ENCODE measurements around the gene PSENEN.

Gene PSENEN

DNA sequence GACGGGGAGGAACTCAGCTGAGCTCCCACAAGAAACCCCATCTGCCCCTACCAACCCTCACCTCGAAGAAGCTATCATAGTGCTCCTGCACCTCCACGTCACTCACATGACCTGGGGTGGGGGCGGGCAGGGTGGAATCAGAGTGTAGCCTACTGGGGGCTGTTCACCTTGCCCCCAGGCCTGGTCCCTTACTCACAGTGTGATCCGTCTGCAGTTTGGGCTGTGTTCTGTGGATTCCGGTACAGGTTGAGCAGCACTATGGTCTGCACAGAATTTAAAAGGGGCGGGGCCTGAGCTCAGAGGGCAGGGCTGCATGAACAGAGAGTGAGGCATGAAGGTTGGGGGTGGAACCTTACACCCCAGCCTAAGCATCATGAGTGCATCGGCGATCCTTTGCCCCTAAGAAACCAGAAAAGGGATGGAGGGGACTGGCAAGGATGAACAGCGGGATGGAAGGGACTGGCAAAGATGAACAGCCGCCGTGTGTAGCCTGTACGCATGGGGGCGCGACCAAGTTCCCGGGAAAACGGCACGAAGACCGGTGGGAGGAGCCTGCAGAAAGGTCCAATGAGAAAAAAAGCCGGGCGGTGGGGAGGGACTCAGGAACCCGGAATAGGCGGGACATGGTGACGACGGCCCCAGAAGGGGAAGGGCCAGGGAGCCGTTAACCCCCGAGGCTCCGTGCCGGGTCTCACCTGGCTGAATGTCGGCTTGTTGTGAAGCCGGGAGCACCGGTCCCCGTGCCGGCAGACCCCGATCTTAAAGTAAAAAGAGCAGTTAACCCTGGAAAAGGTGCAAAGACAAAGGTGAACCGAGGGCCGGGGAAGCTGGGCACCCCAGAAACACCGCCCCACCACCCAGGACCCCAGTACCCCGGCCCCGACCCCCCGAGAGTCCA, 772 bp upstream of the PSENEN start:
- Histone ChIP-seq H3K27ac (peak overlapping the region; percentile 91 to 100 (median 100)), H3K4me3 (peak overlapping the region; percentile 58 to 97 (median 87))

DNA sequence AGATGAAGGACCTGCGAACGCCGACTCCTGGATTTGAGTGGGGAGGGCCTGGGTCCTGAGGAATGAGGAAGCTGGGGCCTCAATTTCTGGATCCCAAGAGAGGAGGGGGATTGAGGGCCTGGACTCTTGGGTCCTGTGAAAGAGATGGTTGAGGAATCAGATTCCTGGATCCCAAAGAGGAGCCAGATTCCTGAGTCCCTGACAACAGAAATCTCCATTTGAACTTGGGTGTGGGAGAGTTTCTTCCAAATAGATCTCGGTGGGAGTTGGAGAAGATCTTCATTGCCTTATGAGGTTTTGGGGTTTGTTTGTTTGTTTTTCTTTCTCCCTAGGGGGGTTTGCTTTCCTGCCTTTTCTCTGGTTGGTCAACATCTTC, 624 bp downstream of the PSENEN start:
- Histone ChIP-seq H3K4me3 (peak overlapping the region; percentile 58 to 97 (median 87)), H3K27ac (peak overlapping the region in 20 of 21 experiments; percentile 75 to 100 (median 100))

DNA sequence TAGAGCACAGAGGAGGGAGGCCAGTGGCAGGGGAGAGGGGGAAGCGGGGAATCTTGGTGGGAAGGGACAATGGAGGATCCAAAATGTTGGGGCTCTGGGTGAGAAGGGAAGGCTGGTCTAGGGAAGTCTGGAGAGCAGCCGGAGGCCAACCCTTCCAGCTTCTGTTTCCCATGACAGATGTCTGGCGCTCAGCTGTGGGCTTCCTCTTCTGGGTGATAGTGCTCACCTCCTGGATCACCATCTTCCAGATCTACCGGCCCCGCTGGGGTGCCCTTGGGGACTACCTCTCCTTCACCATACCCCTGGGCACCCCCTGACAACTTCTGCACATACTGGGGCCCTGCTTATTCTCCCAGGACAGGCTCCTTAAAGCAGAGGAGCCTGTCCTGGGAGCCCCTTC, 1.1 kb downstream of the PSENEN start:
- Histone ChIP-seq H3K27ac (peak overlapping the region in 10 of 21 experiments; percentile 98 to 100 (median 100)), H3K4me3 (peak overlapping the region in 3 of 7 experiments; percentile 62 to 92 (median 87))

DNA sequence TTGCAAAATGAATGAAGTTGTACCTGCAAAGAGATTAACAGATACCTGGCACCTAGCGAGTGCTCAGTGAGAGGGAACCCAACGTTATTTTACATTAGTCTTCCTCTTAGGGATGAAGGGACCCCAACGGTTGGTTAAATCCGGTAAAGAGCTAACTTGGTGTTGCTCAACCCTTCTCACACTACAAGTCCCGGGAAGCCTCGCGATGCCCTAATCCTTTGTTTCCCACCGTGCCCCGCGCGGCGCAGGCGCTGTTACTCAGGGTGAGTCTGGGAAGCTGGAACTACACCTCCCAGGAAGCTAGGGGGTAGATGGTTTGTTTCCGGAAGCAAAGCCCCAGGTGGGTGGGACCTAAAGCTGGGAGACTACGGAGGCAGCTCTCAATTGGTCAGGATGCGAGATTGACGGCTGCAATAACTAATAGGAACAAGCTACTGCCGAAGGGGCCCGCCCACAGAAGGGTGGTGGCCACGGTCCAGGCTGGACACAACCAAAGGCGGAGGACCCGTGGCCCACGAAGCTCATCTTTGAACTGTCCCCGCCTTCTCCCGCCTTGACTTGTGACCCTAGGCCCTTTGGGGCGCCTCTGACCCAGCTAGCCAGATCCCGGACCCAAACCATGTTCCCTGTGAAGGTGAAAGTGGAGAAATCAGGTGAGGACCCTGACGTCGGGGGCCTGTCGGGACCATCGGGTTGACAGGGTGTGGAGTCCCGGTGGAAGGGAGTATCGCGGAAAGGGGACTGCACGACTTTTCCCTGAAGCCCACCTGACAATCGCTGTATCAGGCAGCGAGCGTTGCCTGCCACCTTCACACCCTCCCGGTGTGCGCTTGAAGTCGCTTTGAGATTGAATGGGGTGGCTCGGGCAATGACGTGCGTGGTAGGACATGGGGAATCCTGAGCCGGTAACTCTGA, 2.9 kb downstream of the PSENEN start, which contains the start of gene LIN37:
Gene LIN37 (plus strand): TSS at position 471 of the 915 bp plus-strand sequence. CDS start 149 bp downstream, at position 620.
- H3K4me3 ChIP-seq: peak within 1 kb of the TSS; percentile 64 to 94 (median 79)

DNA sequence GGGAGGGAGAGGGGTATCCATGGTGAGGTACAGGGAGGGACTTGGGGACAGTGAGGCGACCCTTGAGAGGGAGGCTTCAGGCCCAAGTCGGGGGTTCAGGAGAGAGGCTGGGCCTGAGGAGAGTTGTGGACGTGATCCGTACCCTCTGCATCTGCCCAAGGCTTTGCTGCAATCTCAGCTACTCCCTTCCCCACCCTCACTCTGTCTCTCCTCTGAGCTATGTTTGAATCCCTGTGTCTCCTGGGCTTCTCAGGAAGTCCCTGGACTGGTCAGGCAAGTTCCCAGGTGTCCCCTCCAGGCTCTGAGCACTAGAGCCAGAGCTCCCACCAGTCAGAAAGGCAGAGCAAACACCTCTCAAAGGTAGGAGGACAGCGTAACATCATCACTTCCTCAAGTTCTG, 4.7 kb downstream of the PSENEN start:
- no peak overlapping the region for H3K4me3 ChIP-seq
- H3K27ac ChIP-seq: peak overlapping the region in 2 of 21 experiments; percentile 25 to 87

More for the DNA sequence above, 2.9 kb downstream of the PSENEN start, which contains the start of gene LIN37:
- peak within 1 kb of the TSS; percentile 10 to 92 (median 84) for H3K27ac ChIP-seq

DNA sequence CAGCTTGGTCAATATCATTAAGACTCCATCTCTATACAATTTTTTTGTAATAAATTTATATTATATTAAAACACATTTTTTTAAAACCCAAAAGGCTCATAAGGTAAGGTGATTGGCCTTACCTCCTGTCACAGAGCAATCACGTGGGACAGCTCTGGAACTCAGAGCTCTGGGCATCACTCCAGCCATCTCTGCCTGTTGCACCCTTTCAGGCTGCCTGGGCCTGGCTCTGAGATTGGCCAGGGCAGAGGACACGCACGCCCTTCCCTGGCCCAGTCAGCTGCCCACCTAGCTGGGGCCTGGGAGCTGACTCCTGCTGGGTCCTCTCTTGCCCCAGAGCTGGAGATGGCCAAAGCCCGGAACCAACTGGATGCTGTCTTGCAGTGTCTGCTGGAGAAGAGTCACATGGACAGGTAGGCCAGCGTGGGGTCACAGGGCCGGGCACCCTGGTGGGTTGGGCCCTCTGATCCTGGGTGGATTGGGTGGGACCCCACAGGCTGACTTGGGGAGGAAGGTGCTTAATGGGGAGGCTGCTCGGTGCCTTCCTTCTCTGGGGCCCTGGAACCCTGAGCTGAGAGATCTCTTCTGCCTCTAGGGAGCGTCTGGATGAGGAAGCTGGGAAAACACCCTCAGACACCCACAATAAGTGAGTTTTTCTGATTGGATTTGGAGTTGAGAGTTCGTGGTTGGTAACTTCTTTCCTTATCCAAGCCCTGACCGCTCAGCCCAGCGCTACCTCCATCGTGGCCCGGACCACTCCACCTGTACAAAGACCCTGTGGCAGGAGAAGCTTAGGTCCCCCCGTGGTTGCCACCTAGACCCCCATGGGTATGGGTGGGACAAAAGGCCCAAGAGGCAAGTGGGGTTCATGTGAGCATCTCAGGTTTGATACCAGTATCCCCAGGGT, 6.6 kb downstream of the PSENEN start:
- Histone ChIP-seq H3K27ac (no peak overlapping the region), H3K4me3 (no peak overlapping the region)

DNA sequence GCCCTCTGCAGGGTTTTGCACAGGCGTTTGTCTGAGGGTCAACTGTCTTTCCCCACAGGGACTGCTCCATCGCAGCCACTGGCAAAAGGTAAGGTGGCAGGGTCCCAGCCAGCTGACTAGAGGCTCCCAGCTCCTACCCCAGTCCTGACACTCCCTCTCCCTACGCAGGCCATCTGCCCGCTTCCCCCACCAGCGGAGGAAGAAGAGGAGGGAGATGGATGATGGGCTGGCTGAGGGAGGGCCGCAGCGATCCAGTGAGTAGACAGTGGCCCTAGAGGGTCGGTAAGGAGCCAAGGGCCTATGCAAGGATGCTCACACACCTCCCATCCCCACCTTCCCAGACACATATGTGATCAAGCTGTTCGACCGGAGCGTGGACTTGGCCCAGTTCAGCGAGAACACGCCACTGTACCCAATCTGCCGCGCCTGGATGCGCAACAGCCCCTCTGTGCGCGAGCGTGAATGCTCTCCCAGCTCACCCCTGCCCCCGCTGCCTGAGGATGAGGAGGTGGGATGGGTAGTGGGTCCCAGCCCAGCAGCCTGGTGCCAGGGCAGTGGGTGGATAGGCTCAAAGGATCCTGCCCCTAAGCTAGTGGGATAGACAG, 7.4 kb downstream of the PSENEN start:
- Histone ChIP-seq H3K4me3 (no peak overlapping the region), H3K27ac (no peak overlapping the region)

DNA sequence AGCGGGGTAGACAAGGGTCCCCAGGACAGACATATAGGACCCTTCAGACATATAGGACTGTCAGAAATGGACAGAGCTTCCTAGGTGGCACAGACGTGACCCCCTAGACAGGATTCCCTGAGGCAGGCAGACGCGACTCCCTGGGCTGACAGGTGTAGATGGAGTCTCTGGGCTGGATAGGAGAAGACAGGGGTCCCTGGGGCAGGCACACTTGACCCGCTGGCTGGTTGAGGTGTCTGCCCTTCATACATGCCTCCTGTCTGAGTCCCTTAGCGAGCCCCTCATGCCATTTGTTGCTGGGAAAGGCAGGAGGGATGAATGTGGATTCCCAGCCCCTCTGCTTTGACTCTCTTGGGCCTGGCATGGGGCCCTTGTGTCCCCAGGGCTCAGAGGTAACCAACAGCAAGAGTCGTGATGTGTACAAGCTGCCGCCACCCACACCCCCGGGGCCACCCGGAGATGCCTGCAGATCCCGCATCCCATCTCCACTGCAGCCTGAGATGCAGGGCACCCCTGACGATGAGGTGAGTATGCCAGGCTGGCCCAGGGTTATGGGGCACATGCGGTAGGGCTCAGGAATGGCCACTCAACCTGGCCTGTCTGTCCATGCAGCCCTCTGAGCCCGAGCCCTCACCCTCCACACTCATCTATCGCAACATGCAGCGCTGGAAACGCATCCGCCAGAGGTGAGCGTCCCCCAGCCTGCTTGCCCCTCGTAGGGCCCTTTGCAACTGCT, 8.4 kb downstream of the PSENEN start:
- Histone ChIP-seq H3K27ac (no peak overlapping the region), H3K4me3 (no peak overlapping the region)

DNA sequence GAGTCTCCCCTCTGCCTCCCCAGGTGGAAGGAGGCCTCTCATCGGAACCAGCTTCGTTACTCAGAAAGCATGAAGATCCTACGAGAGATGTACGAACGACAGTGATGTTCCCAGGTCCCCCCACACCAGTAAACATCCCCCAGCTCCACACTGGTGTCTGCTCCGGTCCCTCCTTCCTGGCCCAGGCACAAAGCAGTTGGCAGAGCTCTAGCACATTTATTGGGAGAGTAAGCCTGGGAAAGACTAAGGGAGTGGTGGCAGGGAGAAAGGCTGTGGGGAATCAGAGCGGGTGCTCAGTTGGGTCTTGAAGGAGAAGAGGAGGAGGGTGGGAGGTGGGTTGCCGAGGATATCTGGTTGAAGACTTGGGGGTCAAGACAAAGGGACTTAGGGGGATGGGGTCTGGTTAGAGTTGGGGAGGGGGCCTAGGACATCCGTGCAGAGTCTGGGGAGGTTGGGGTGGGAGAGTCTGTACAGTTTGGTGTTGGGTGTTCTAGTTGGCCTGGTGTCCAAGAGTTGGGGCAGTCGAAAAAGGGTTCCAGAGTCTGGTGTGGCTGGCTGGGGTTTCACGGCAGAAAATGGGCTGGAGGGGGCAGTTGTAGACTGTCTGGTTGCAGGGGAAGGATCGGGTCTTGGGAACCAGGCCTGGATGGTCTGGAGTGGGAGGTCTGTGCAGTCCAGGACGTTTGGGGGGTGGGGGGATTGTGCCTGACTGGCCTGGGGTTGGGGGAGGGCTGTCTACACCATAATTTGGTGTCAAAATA, 9.1 kb downstream of the PSENEN start:
- peak overlapping the region in 11 of 21 experiments; percentile 48 to 97 (median 76) for H3K27ac ChIP-seq
- H3K4me3 ChIP-seq: no peak overlapping the region

DNA sequence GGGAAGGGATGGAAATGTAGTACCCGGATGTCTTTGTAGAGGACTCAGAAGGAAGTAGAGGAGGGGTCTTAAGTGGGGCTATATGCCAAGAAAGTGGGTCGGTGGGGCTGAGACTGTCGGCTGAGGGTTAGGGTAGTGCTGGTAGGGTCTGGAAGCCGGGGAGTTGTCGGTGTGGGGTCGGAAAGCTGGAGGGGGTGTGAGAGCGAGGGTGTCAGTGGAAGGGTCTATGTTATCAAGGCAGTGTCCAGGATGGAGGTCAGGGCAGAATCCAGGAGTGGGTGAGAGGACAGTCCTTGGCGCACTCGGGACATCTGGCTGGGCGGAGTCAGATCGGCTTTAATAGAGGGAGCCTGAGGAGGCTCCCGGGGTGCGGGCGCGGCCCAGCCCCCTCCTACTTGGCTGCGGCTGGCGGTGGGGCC, 9.7 kb downstream of the PSENEN start:
- H3K4me3 ChIP-seq: peak overlapping the region; percentile 7 to 76 (median 17)
- peak overlapping the region in 16 of 21 experiments; percentile 5 to 97 (median 75) for H3K27ac ChIP-seq

DNA sequence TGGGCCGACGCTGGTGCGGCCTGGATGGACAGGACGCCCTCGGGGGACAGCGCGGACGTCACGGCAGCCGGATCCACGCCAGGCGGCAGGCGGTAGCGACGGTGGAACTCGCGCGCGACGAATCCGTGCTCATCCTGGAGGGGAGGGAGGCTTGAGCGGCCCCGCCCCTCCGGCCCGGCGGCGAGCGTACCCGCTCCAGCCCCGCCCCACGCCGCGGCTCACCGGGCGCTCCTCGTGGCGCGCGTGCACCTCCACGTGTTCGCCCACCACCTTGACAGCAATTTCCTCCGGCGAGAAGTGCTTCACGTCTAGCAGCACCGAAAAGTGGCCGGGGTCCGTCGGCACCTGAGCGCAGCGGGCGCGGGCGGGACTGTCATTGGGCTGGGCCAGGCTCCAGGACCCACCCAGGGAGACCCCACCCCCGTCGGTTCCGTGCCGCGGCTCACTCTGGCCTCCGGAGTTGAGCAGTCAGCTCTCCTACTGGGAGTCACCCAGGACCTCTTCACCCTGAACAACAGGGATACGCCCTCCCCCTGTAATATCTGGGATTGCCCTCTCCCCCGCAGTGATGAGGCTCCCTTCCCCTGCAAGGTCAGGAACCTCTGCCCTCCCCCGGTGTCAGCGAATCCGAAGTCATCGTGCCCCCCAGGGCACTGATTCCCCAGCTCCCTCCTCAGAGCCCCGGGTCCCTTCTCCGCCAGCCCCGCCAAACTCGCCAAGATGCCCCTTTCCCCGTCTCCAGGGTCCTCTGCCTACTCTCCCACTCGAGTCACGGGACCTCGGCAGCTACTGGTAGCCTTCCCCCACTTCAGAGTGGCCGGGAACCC, 10.3 kb downstream of the PSENEN start:
- peak overlapping the region in 19 of 21 experiments; percentile 0 to 97 (median 75) for H3K27ac ChIP-seq
- peak overlapping the region; percentile 7 to 76 (median 17) for H3K4me3 ChIP-seq

DNA sequence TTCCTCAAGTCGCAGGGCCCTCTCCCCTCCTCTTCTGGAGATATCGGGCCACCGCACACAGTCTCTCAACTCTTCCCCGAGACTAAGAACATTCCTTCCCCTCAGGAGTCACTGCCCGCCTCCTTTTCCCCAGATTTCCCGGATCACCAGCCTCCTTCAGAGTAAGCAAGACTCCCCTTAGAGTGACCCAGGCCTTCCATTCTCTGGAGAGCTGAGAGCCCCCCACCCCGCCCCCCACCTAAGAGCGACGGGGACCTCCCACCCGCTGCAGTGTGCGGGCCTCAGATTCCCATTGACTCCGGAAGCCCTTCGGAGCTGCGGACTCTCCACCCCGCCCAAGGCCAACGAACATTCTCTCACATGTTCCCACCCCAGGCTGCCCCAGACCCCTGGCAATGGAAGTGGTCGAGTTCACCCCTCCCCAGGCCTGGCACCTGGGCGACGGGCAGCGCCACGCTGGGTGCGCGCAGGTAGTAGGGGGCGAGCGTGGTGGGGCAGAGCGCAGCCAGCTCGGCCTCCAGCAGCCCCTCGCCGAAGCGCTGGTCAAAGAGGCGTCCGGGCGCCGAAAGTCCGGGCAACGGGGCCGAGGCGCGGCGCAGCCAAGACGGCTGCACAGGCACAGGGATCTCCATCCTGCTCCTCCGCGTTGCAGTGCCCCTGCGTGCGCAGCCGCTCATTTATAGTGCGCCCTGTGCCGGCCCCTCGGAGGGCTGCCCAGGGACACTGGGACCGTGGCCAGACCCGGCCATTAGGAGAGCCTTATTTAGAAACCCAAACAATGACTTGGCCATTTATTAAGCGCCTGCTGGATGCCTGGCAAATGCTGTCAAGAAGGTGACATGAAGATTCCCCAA, 11.2 kb downstream of the PSENEN start, which contains the start of gene HSPB6:
Gene HSPB6 (minus strand): TSS at position 653 of the 854 bp plus-strand sequence. CDS start 21 bp downstream, at position 632.
- H3K27ac ChIP-seq: peak within 1 kb of the TSS; percentile 5 to 97 (median 76)
- H3K4me3 ChIP-seq: peak within 1 kb of the TSS; percentile 60 to 99 (median 78)

DNA sequence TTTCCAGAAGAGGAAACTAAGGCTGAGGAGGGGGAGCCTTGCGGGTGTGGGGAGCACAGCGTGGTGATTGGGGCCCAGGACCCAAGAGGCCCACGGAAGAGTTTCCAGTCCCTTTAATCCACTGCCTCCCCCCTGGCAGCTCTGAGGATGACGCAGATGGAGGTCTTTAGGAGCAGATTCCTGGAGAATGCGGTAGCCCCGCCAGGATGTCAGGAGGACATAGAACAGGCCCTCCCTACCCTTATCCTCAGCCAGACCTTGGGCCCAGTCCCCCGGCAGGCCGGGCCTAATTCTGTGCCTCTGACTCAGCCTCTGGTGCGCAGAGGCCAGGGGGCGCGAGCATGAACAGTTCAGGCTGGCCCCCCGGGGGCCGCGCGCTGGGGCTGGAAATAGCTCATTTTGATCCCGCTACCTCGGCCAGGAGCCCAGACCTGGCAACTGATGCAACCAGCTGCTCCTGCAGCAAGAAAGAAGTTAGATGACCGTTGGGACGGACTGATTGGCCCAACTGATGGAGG, 11.8 kb downstream of the PSENEN start:
- Histone ChIP-seq H3K4me3 (peak overlapping the region; percentile 60 to 99 (median 78)), H3K27ac (peak overlapping the region; percentile 5 to 97 (median 76))

DNA sequence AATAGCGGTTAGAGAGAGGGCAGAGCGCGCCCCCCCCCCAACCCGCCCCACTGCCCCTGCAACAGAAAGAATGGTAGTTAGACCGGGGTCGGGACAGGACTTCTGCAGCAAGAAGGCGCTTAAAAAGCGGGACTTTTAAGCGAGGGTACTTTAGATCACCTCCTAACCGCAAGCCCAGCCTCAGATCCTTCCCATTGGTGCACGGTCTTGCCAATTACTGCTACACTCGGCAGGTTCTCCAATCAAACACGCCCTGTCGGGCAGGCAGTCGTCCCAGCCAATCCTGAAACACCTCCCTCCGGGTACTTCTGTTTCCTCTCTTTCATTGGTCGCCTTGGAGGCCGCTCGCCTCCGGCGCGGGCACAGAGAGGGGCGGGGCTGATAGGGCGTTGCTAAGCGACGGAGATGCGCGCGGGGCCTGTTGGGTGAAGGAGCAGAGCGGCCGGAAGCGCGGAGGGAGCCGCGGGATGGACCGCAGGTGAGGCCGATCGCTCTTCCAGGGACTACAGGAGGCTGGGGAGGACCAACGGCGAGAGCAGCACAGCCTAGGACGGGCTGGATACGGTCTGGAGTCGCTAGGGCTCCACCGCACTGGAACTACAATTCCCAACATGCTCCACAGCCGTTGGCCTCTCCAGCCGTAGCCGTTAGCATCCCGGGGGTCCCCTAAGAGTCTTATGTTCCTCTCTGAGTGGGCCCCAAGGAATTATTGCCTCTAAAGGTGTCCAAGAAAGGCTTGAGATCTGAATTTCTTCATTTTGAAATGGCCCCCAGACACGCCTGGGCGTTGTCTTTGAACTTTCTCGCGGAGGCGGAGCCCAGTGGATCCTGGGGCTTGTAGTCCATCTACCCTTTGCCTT, 12.5 kb downstream of the PSENEN start, which contains the start of gene PROSER3:
Gene PROSER3 (plus strand): TSS at position 428 of the 860 bp plus-strand sequence. CDS start 40 bp downstream, at position 468.
- H3K4me3 ChIP-seq: peak within 1 kb of the TSS; percentile 60 to 99 (median 78)
- H3K27ac ChIP-seq: peak within 1 kb of the TSS; percentile 63 to 97 (median 92)

All from skin epidermis (tissue), 12 donors.